ENCODE measurements around the gene SRSF7. TPM values are rescaled to one million over a fixed set of nuclear protein-coding genes. Genes with fewer than 3 reads are reported as not detected.
"Not testable (repeated sequence)": the region's sequence is repeated elsewhere in the genome, so short reads cannot be mapped to it uniquely, and the experiment has no call there.

SRSF7 gene
- total RNA-seq, 1 donor from 2014 or later, result 417 TPM

DNA sequence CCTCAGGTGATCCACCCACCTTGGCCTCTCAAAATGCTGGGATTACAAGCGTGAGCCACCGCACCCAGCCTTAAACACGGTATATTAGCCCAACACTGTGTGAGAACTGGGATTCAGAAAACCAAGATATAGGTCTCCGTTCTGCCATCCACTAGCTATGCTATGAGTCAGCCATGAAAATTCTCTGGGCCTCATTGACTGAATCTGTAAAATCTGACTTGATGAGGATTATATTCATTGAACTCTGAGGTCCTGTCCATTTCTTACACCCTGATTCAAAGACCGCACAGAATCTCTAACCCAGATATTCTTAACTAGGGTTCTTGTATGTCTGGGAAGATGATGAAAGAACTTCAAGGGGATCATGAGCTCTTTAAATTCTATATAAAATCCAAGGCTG lies 47.8 kb downstream of the SRSF7 start:
- H3K27me3 Mint-ChIP-seq (ENCODE audit: insufficient read depth); H3K27ac Mint-ChIP-seq; H3K4me3 Mint-ChIP-seq; intact Hi-C loops (cut with micrococcal nuclease); DNase-seq (ENCODE audit: low spot score); H3K9me3 Mint-ChIP-seq: not testable (repeated sequence)
- Mint-ChIP-seq H3K36me3 (ENCODE audit: low read depth) (peaks cover 34% of the 10 kb centered on the region), H3K4me1 (ENCODE audit: low read depth) (peaks cover 55% of the 10 kb centered on the region)

DNA sequence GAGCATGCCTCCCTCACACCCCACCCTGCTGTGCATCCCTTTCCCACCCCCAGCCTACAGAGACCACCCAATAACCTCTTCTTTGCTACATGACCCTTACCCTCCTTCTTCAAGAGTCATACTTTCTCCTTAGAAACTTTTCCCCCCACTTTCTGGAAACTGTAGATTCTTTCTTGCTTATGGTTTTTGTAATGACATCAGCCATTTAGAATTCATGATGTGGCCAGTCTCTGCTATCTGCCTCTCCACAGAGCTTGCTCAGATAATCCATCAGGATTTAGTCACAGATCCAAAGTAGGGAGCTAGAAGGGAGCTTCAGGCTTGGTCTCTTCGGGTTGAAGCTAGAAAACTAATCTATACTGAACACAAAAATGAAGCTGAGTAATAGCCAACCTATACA lies 48.7 kb downstream of the SRSF7 start:
- peaks cover 35% of the 10 kb centered on the region for H3K36me3 Mint-ChIP-seq (ENCODE audit: low read depth)
- H3K9me3 Mint-ChIP-seq, result no peaks in the 10 kb centered on the region
- H3K4me1 Mint-ChIP-seq (ENCODE audit: low read depth), result peaks cover 55% of the 10 kb centered on the region
- DNase-seq (ENCODE audit: low spot score), result no peak
- H3K27ac Mint-ChIP-seq, result peak overlapping the region; percentile 71
- H3K27me3 Mint-ChIP-seq (ENCODE audit: insufficient read depth), result no peaks in the 10 kb centered on the region
- intact Hi-C loops (cut with micrococcal nuclease), result no loop called here
- peak overlapping the region; percentile 15 for H3K4me3 Mint-ChIP-seq

DNA sequence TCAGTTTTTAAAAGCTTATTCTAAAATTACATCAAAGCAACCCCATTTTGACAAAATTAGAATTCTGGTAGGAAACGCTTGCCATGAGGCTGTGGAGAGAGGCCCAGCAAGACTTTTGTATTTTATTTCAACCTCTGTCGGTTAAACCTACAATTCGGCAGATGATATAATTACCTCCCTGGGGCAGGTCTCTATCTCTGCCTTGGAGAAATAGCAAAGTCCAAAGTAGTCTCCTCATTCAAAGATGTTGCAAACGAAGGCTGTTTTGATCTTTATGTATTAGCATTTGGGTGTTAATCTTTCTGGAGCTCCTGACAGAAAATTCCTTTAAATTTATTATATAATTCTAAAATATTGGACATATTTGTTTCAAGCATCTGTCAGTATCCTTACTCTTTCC lies 49.6 kb downstream of the SRSF7 start:
- intact Hi-C loops (cut with micrococcal nuclease), result loop anchor here (2.0 kb wide), 1 partner anchor 13 kb away; no protein-coding TSS in a partner anchor
- Mint-ChIP-seq H3K36me3 (ENCODE audit: low read depth) (peaks cover 32% of the 10 kb centered on the region), H3K4me1 (ENCODE audit: low read depth) (peaks cover 55% of the 10 kb centered on the region), H3K27ac (peak overlapping the region; percentile 85), H3K9me3 (no peaks in the 10 kb centered on the region), H3K4me3 (peak overlapping the region; percentile 47), H3K27me3 (ENCODE audit: insufficient read depth) (no peaks in the 10 kb centered on the region)
- DNase-seq (ENCODE audit: low spot score), result no peak

DNA sequence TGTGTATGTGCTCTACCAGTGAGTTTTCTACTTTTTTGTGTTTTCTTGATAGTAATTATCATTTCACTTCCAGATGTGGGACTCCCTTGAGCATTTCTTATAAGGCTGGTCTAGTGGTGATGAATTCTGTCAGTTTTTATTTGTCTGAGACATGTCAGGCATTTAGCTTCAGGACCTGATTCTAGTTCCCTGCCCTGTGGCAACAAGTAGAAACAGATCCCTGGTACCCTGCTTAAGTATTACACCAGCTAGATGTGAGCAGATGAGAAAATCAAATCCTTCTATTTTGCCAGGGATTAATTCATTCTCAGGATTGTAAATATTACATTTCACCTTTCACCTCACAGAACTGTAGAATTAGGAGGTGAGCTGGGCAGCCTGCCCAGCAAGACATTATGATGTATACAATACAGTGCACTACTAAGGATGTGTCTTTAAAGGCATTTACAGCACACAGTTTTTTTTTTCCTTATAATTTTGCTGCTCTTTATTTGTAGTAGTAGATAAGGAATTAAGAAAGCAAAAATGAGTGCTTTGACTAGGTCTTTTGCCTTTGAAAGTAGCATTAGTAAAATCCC lies 50.2 kb downstream of the SRSF7 start:
- peaks cover 57% of the 10 kb centered on the region for H3K4me1 Mint-ChIP-seq (ENCODE audit: low read depth)
- peak overlapping the region; percentile 62 for H3K4me3 Mint-ChIP-seq
- peaks cover 34% of the 10 kb centered on the region for H3K36me3 Mint-ChIP-seq (ENCODE audit: low read depth)
- H3K27me3 Mint-ChIP-seq (ENCODE audit: insufficient read depth), result no peaks in the 10 kb centered on the region
- peak overlapping the region; percentile 93 for H3K27ac Mint-ChIP-seq
- no peak for DNase-seq (ENCODE audit: low spot score)
- intact Hi-C loops (cut with micrococcal nuclease), result loop anchor here (1.0 to 2.0 kb wide), 6 partner anchors 8 to 98 kb away; no protein-coding TSS in a partner anchor
- H3K9me3 Mint-ChIP-seq, result no peaks in the 10 kb centered on the region

DNA sequence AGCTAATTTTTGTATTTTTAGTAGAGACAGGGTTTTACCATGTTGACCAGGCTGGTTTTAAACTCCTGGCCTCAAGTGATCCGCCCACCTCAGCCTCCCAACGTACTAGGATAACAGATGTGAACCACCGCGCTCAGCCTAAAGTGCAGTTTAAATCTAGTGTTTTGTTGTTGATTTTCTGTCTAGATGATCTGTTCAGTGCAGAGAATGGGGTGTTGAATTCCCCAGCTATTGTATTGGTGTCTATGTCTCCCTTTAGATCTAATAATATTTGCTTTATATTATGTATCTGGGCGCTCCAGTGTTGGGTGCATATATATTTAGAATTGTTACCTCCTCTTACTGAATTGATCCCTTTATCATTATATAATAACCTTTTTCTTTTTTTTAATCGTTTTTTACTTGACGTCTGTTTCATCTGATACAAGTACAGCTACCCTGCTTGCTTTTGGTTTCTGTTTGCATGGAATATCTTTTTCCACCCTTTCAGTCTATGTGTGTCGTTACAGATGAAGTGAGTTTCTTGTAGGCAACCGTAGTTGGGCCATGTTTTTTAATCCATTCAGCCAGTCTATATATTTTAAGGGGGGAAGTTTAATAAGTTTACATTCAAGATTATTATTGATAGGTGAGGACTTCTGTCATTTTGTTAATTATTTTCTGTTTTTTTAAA lies 50.9 kb downstream of the SRSF7 start:
- Mint-ChIP-seq H3K9me3 (no peaks in the 10 kb centered on the region), H3K27ac (peak overlapping the region; percentile 93), H3K36me3 (ENCODE audit: low read depth) (peaks cover 30% of the 10 kb centered on the region), H3K4me1 (ENCODE audit: low read depth) (peaks cover 53% of the 10 kb centered on the region), H3K27me3 (ENCODE audit: insufficient read depth) (no peaks in the 10 kb centered on the region), H3K4me3 (peak overlapping the region; percentile 62)
- no peak for DNase-seq (ENCODE audit: low spot score)
- intact Hi-C loops (cut with micrococcal nuclease), result loop anchor here (1.0 to 2.0 kb wide), 6 partner anchors 9 to 97 kb away; no protein-coding TSS in a partner anchor

DNA sequence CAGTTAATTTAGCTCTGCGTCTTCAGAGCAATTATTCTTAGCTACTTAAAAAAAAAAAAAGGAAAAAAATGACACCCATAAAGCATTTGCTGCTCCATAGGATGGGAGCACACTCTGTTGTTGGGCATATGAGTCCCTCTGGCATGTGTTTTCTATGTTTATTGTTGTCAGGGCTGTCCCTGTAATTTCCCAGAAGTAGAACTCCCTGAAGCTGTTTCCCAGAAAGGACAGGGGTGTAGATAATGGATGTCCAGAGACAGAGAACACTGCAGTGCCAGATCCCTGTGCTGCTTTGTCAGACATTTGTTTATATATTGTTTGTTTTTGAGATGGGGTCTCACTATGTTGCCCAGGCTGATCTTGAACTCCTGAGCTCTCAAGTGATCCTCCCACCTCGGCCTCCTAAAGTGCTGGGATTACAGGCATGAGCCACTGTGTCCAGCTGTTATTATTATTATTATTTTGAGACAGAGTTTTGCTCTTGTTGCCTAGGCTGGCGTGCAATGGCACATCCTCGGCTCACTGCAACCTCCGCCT lies 52.6 kb downstream of the SRSF7 start:
- H3K4me1 Mint-ChIP-seq (ENCODE audit: low read depth), result peaks cover 57% of the 10 kb centered on the region
- no peaks in the 10 kb centered on the region for H3K9me3 Mint-ChIP-seq
- intact Hi-C loops (cut with micrococcal nuclease), result no loop called here
- peaks cover 31% of the 10 kb centered on the region for H3K36me3 Mint-ChIP-seq (ENCODE audit: low read depth)
- H3K27ac Mint-ChIP-seq, result peak overlapping the region; percentile 11
- H3K27me3 Mint-ChIP-seq (ENCODE audit: insufficient read depth), result no peaks in the 10 kb centered on the region
- no peak for DNase-seq (ENCODE audit: low spot score)
- no peak overlapping the region for H3K4me3 Mint-ChIP-seq

DNA sequence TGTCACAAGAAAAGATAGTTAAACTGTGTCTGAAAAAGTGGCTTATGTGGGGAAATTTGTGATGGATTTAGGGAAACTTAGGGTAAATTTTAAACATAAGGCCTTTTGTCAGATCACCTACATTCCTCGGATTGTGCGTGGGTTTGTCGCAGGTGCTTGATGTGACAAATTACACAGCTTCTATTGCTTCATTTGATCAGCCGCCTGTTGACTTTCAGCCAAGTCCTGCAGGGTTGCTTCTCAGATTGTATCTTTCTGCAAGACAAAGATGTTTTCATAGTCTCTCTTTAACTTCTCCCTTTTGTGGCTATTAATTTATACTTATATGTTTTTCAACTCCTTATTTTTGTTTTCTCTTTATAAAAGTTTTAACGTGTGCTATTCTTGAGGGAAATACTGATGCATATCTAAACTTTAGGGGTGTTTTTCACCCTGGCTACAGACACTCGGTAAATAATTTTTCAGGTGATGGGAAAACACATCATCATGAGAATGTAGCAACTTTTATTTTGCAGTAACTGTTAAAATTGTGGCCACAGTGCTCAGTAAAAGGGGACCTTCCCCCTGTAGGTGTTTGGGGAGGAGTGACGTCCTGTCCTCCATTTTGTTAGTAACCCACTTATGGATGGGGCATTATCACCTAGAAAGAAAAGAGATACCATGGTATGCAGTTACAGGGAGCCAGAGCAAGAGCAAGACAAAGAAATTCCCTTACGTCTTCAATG lies 53.9 kb downstream of the SRSF7 start:
- Mint-ChIP-seq H3K27ac (peak overlapping the region; percentile 80), H3K36me3 (ENCODE audit: low read depth) (peaks cover 36% of the 10 kb centered on the region), H3K9me3 (no peaks in the 10 kb centered on the region), H3K4me3 (peak overlapping the region; percentile 5), H3K4me1 (ENCODE audit: low read depth) (peaks cover 61% of the 10 kb centered on the region), H3K27me3 (ENCODE audit: insufficient read depth) (no peaks in the 10 kb centered on the region)
- intact Hi-C loops (cut with micrococcal nuclease), result no loop called here
- DNase-seq (ENCODE audit: low spot score), result no peak

Other genes starting within 250 kb of the SRSF7 start
- 85.8 and 91.5 TPM in 2 replicates for gene HNRNPLL, start 148.4 kb downstream of the SRSF7 start, total RNA-seq
- 77.0 and 78.4 TPM in 2 replicates for gene GALM, start 85.2 kb downstream of the SRSF7 start, total RNA-seq
- 34.9 and 36.0 TPM in 2 replicates for gene GEMIN6, start 26.8 kb upstream of the SRSF7 start, total RNA-seq
- 18.6 and 20.3 TPM in 2 replicates for gene DHX57, start 124.6 kb upstream of the SRSF7 start, total RNA-seq
- gene MORN2, start 124.6 kb upstream of the SRSF7 start, total RNA-seq, result 4.9 and 5.3 TPM in 2 replicates
- 0.15 and 0.36 TPM in 2 replicates for gene ARHGEF33, start 138.5 kb upstream of the SRSF7 start, total RNA-seq